ENCODE data around the gene MTRR.

DNA sequence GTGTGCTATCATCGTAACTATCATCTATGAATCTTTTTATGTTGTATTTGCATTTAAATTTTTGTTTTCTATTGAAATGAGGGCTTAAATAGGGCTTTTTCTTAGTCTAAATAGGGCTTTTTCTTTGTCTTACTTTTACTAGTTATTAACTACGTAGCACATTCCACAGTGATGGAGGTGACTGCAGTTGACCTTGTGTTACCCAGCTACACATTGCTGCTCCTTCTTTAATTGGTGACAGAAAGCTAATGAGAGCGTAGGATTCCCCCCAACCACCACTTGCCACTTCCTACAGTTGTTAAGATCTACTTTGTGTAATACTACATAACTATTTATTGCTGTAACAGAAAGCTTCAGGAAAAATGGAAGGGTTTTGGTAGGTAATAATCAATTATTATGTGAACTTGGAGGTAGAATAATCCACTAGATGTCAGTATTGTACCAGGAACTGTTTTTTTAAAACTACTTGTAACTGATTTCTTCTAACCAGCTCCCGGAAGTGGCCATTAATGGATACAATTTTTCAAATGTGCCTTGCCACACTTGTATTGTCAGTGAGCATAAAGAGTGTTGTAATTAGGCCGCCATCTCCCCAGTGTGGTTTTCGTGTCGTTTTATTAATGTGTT lies 18.0 kb downstream of the MTRR start:
- TF ChIP-seq JAZF1 (CRISPR knock-in tag; IDR thresholded peaks at IDR 0.05): no peak
- TF ChIP-seq JUN (CRISPR knock-in tag; IDR thresholded peaks at IDR 0.05): no peak
- no peak for TF ChIP-seq MAX (CRISPR knock-in tag; IDR thresholded peaks at IDR 0.05)
- TF ChIP-seq CTCF (IDR thresholded peaks at IDR 0.05): no peak
- TF ChIP-seq, protein P1, sequence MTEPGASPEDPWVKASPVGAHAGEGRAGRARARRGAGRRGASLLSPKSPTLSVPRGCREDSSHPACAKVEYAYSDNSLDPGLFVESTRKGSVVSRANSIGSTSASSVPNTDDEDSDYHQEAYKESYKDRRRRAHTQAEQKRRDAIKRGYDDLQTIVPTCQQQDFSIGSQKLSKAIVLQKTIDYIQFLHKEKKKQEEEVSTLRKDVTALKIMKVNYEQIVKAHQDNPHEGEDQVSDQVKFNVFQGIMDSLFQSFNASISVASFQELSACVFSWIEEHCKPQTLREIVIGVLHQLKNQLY (CRISPR knock-in tag; IDR thresholded peaks at IDR 0.05): no peak
- no peak for TF ChIP-seq ZBTB43 (CRISPR knock-in tag; IDR thresholded peaks at IDR 0.05)

Data from WTC11 (cell line).